Measurements from ENCODE around the gene CELF5.
A peak's percentile ranks its signal among the peaks of the same experiment; 100 is the strongest.

DNA sequence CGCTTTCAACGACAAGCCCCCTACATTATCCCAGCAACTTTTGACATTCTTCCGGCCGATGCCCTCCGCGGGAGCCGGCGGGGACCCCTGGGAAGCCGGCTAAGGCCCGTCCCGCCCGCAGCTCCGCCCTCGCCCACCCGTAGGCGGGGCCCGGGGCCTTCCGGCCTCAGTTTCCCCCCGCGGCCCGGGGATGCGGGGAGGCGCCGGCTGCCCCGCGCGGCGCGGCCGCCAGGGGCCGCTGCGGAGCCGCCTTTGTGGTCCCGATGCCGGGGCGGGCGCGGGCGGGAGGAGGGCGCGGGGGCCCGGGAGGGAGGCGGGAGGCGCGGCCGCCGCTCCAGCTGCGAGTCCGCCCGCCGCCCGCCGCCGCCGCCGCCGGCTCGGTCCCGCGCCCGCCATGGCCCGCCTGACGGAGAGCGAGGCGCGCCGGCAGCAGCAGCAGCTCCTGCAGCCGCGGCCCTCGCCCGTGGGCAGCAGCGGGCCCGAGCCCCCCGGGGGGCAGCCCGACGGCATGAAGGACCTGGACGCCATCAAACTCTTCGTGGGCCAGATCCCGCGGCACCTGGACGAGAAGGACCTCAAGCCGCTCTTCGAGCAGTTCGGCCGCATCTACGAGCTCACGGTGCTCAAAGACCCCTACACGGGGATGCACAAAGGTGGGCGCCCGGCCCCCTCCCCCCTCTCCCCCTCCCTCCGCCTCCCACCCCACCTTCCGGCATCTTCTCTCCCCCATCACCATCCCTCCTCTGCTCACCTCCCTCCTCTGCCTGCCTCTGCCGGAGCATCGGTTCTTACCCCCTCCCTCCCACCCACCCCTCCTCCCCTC, at the start of gene CELF5:
- TF ChIP-seq NFE2L1 (tag; IDR thresholded peaks at IDR 0.05; ENCODE audit: borderline replicate concordance, low read depth), result no peak
- TF ChIP-seq TAF1 (IDR thresholded peaks at IDR 0.05; ENCODE audit: control insufficient read depth, extremely low read depth, insufficient read depth, low read length, severe bottlenecking), result no peak
- TF ChIP-seq ZNF146 (CRISPR knock-in tag; IDR thresholded peaks at IDR 0.05; ENCODE audit: unreplicated experiment), result no peak
- no peak for TF ChIP-seq RBM39 (optimal IDR thresholded peaks at IDR 0.05; ENCODE audit: low read depth, low read length)
- TF ChIP-seq SIN3A (IDR thresholded peaks at IDR 0.05; ENCODE audit: borderline replicate concordance in 2 of 2, control insufficient read depth in 1 of 2, low read depth in 2 of 2, low read length in 2 of 2), result no peak
- TF ChIP-seq CTCF (IDR thresholded peaks at IDR 0.05 in 2 of 3, conservative IDR thresholded peaks at IDR 0.05 in 1 of 3; ENCODE audit: insufficient read depth in 2 of 3, low read depth in 1 of 3, low read length in 3 of 3), result peak in 2 of 3 experiments; percentile 57 to 66; a peak in 3 of 6 replicates
- no peak for TF ChIP-seq SMAD1 (IDR thresholded peaks at IDR 0.05; ENCODE audit: low read depth, low read length, partially characterized antibody)
- no peak for TF ChIP-seq BHLHE40 (IDR thresholded peaks at IDR 0.05; ENCODE audit: low read length)
- TF ChIP-seq GTF2E2 (tag; IDR thresholded peaks at IDR 0.05), result no peak
- no peak for TF ChIP-seq NCOA2 (IDR thresholded peaks at IDR 0.05; ENCODE audit: partially characterized antibody in 2 of 2)

Data from K562 (cell line).